ENCODE measurements around the gene ACYP2.

The ACYP2 gene

GRCh38 chr2:54342603-54343002 is 227.2 kb downstream of the ACYP2 start:
- H3K9ac ChIP-seq (ENCODE audit: low read depth, low read length, poor library complexity, severe bottlenecking): no peak overlapping the region
- H3K9me3 ChIP-seq (ENCODE audit: insufficient read depth, low read depth, low read length): no peaks in the 10 kb centered on the region
- no peak for TF ChIP-seq CTCF (conservative IDR thresholded peaks at IDR 0.05; ENCODE audit: low read length)
- no peak for TF ChIP-seq EZH2phosphoT487 (IDR thresholded peaks at IDR 0.05; ENCODE audit: borderline replicate concordance)

GRCh38 chr2:54347622-54348021 is 232.2 kb downstream of the ACYP2 start:
- Histone ChIP-seq H3K4me3 (ENCODE audit: low read length, poor library complexity, severe bottlenecking) (no peak overlapping the region), H3K27me3 (ENCODE audit: insufficient read depth, low read length, poor library complexity, severe bottlenecking) (peaks cover 7% of the 10 kb centered on the region), H3K9ac (ENCODE audit: low read depth, low read length, poor library complexity, severe bottlenecking) (no peak overlapping the region), H3K4me2 (ENCODE audit: low read depth, low read length, poor library complexity, severe bottlenecking) (no peak overlapping the region), H3K9me3 (ENCODE audit: insufficient read depth, low read depth, low read length) (no peaks in the 10 kb centered on the region), H3F3A (ENCODE audit: low read depth) (no peaks in the 10 kb centered on the region), H2AFZ (ENCODE audit: low read length) (no peak overlapping the region), H3K79me2 (ENCODE audit: insufficient read depth, low read length) (no peaks in the 10 kb centered on the region), H3K9me2 (replicated peaks; ENCODE audit: low read depth, low read length) (no peaks in the 10 kb centered on the region), H3K36me3 (ENCODE audit: insufficient read depth, low read length) (no peaks in the 10 kb centered on the region), H4K20me1 (ENCODE audit: insufficient read depth, low read length, poor library complexity, severe bottlenecking) (no peaks in the 10 kb centered on the region), H3K4me1 (ENCODE audit: insufficient read depth, low read length, poor library complexity, severe bottlenecking) (peaks cover 4% of the 10 kb centered on the region)
- TF ChIP-seq CTCF (conservative IDR thresholded peaks at IDR 0.05; ENCODE audit: low read length): no peak
- TF ChIP-seq EZH2phosphoT487 (IDR thresholded peaks at IDR 0.05; ENCODE audit: borderline replicate concordance): no peak

More at GRCh38 chr2:54342603-54343002, 227.2 kb downstream of the ACYP2 start:
- H2AFZ ChIP-seq (ENCODE audit: low read length): no peak overlapping the region
- no peaks in the 10 kb centered on the region for H3K4me1 ChIP-seq (ENCODE audit: insufficient read depth, low read length, poor library complexity, severe bottlenecking)
- no peak overlapping the region for H3K4me3 ChIP-seq (ENCODE audit: low read length, poor library complexity, severe bottlenecking)
- H3K36me3 ChIP-seq (ENCODE audit: insufficient read depth, low read length): no peaks in the 10 kb centered on the region
- H3K27me3 ChIP-seq (ENCODE audit: insufficient read depth, low read length, poor library complexity, severe bottlenecking): peaks cover 4% of the 10 kb centered on the region
- H3F3A ChIP-seq (ENCODE audit: low read depth): no peaks in the 10 kb centered on the region
- no peak overlapping the region for H3K4me2 ChIP-seq (ENCODE audit: low read depth, low read length, poor library complexity, severe bottlenecking)
- H3K9me2 ChIP-seq (replicated peaks; ENCODE audit: low read depth, low read length): no peaks in the 10 kb centered on the region
- no peaks in the 10 kb centered on the region for H3K79me2 ChIP-seq (ENCODE audit: insufficient read depth, low read length)
- no peaks in the 10 kb centered on the region for H4K20me1 ChIP-seq (ENCODE audit: insufficient read depth, low read length, poor library complexity, severe bottlenecking)

GRCh38 chr2:54348646-54349045 is 233.2 kb downstream of the ACYP2 start:
- Histone ChIP-seq H4K20me1 (ENCODE audit: insufficient read depth, low read length, poor library complexity, severe bottlenecking) (no peaks in the 10 kb centered on the region), H3K9me3 (ENCODE audit: insufficient read depth, low read depth, low read length) (no peaks in the 10 kb centered on the region), H3K36me3 (ENCODE audit: insufficient read depth, low read length) (no peaks in the 10 kb centered on the region), H3K4me3 (ENCODE audit: low read length, poor library complexity, severe bottlenecking) (no peak overlapping the region), H3F3A (ENCODE audit: low read depth) (no peaks in the 10 kb centered on the region), H3K4me1 (ENCODE audit: insufficient read depth, low read length, poor library complexity, severe bottlenecking) (peaks cover 4% of the 10 kb centered on the region), H3K27me3 (ENCODE audit: insufficient read depth, low read length, poor library complexity, severe bottlenecking) (peaks cover 7% of the 10 kb centered on the region), H3K9ac (ENCODE audit: low read depth, low read length, poor library complexity, severe bottlenecking) (no peak overlapping the region), H3K79me2 (ENCODE audit: insufficient read depth, low read length) (no peaks in the 10 kb centered on the region), H3K4me2 (ENCODE audit: low read depth, low read length, poor library complexity, severe bottlenecking) (no peak overlapping the region), H2AFZ (ENCODE audit: low read length) (no peak overlapping the region), H3K9me2 (replicated peaks; ENCODE audit: low read depth, low read length) (no peaks in the 10 kb centered on the region)
- TF ChIP-seq CTCF (conservative IDR thresholded peaks at IDR 0.05; ENCODE audit: low read length) (no peak), EZH2phosphoT487 (IDR thresholded peaks at IDR 0.05; ENCODE audit: borderline replicate concordance) (no peak)
